Effector memory CD4-positive, alpha-beta T cell (primary cell): ENCODE data around the gene ACVR1B.

ENCODE experiments used
- DNase-seq, 3 donors: peaks; one replicate each; pipeline ENCODE4 v3.0.0-alpha.2; 2020
- H3K27ac ChIP-seq: 2 replicates; pipeline ENCODE4 v1.7.0; 2013; ENCODE audit warnings: mild to moderate bottlenecking, low read length, moderate library complexity; ENCODE audit not compliant: insufficient read depth, poor library complexity, severe bottlenecking
- H3K27me3 ChIP-seq: replicated peaks from 2 replicates; pipeline ENCODE4 v1.7.0; 2013; ENCODE audit warnings: mild to moderate bottlenecking, low read length; ENCODE audit not compliant: insufficient read depth, control insufficient read depth, poor library complexity, severe bottlenecking
- H3K36me3 ChIP-seq: 2 replicates; pipeline ENCODE4 v1.7.0; 2013; ENCODE audit warnings: mild to moderate bottlenecking, low read length, moderate library complexity; ENCODE audit not compliant: control insufficient read depth, insufficient read depth
- H3K4me1 ChIP-seq: 2 replicates; pipeline ENCODE4 v1.7.0; 2013; ENCODE audit warnings: low read length, mild to moderate bottlenecking; ENCODE audit not compliant: control insufficient read depth, insufficient read depth, poor library complexity, severe bottlenecking
- H3K4me3 ChIP-seq: 2 replicates; pipeline ENCODE4 v1.7.0; 2013; ENCODE audit warnings: low read length, low read depth, mild to moderate bottlenecking; ENCODE audit not compliant: insufficient read depth, poor library complexity, severe bottlenecking
- H3K9me3 ChIP-seq: 2 replicates; pipeline ENCODE4 v1.7.0; 2013; ENCODE audit warnings: mild to moderate bottlenecking, low read length, moderate library complexity; ENCODE audit not compliant: control insufficient read depth

The ACVR1B gene

GRCh38 chr12:52009081-52009751 is 57.7 kb downstream of the ACVR1B start:
- H3K27ac ChIP-seq, result peak overlapping the region; percentile 91
- H3K36me3 ChIP-seq, result peaks cover 51% of the 10 kb centered on the region
- peaks cover 29% of the 10 kb centered on the region for H3K4me1 ChIP-seq
- H3K9me3 ChIP-seq, result no peaks in the 10 kb centered on the region
- no peaks in the 10 kb centered on the region for H3K27me3 ChIP-seq
- no peak for DNase-seq
- H3K4me3 ChIP-seq, result no peak overlapping the region

- no peak for DNase-seq
- Histone ChIP-seq H3K27ac (peak overlapping the region; percentile 11), H3K4me3 (no peak overlapping the region), H3K36me3 (peaks cover 56% of the 10 kb centered on the region), H3K27me3 (no peaks in the 10 kb centered on the region), H3K9me3 (no peaks in the 10 kb centered on the region), H3K4me1 (peaks cover 29% of the 10 kb centered on the region)
Observed at GRCh38 chr12:52010152-52010622, 58.7 kb downstream of the ACVR1B start.

GRCh38 chr12:52010692-52011601 is 59.4 kb downstream of the ACVR1B start:
- peaks cover 63% of the 10 kb centered on the region for H3K36me3 ChIP-seq
- peak overlapping the region; percentile 11 for H3K27ac ChIP-seq
- no peaks in the 10 kb centered on the region for H3K27me3 ChIP-seq
- H3K4me3 ChIP-seq, result no peak overlapping the region
- no peaks in the 10 kb centered on the region for H3K9me3 ChIP-seq
- DNase-seq, result no peak
- H3K4me1 ChIP-seq, result peaks cover 28% of the 10 kb centered on the region

- H3K9me3 ChIP-seq, result no peaks in the 10 kb centered on the region
- H3K27ac ChIP-seq, result no peak overlapping the region
- H3K36me3 ChIP-seq, result peaks cover 66% of the 10 kb centered on the region
- H3K27me3 ChIP-seq, result no peaks in the 10 kb centered on the region
- peaks cover 22% of the 10 kb centered on the region for H3K4me1 ChIP-seq
- DNase-seq, result no peak
- no peak overlapping the region for H3K4me3 ChIP-seq
Observed at GRCh38 chr12:52011602-52012214, 60.2 kb downstream of the ACVR1B start.

GRCh38 chr12:52013626-52014310 is 62.3 kb downstream of the ACVR1B start:
- Histone ChIP-seq H3K36me3 (peaks cover 61% of the 10 kb centered on the region), H3K27ac (no peak overlapping the region), H3K9me3 (no peaks in the 10 kb centered on the region), H3K27me3 (no peaks in the 10 kb centered on the region), H3K4me1 (peaks cover 5% of the 10 kb centered on the region), H3K4me3 (no peak overlapping the region)
- no peak for DNase-seq

- Histone ChIP-seq H3K9me3 (no peaks in the 10 kb centered on the region), H3K36me3 (peaks cover 52% of the 10 kb centered on the region), H3K4me1 (no peaks in the 10 kb centered on the region), H3K27ac (no peak overlapping the region), H3K4me3 (no peak overlapping the region), H3K27me3 (no peaks in the 10 kb centered on the region)
- DNase-seq, result no peak
Observed at GRCh38 chr12:52014567-52015530, 63.4 kb downstream of the ACVR1B start.

GRCh38 chr12:52015532-52016041 is 64.1 kb downstream of the ACVR1B start:
- Histone ChIP-seq H3K4me1 (peaks cover 1% of the 10 kb centered on the region), H3K4me3 (no peak overlapping the region), H3K27ac (no peak overlapping the region), H3K9me3 (no peaks in the 10 kb centered on the region), H3K36me3 (peaks cover 45% of the 10 kb centered on the region), H3K27me3 (no peaks in the 10 kb centered on the region)
- DNase-seq, result no peak

GRCh38 chr12:52018433-52019112 is 67.1 kb downstream of the ACVR1B start:
- Histone ChIP-seq H3K27ac (no peak overlapping the region), H3K36me3 (peaks cover 21% of the 10 kb centered on the region), H3K27me3 (no peaks in the 10 kb centered on the region), H3K9me3 (no peaks in the 10 kb centered on the region), H3K4me1 (peaks cover 15% of the 10 kb centered on the region), H3K4me3 (no peak overlapping the region)
- no peak for DNase-seq
